HG02970 (cell line): ENCODE measurements around the gene FOXN4.

Experiments
- ATAC-seq: cut with Tn5 transposase; IDR thresholded peaks from one replicate; pipeline ENCODE4 v1.9.1; 2021; ENCODE audit warnings: mild to moderate bottlenecking, moderate library complexity, moderate number of reproducible peaks; ENCODE audit not compliant: unreplicated experiment, low FRiP score

The FOXN4 gene

DNA sequence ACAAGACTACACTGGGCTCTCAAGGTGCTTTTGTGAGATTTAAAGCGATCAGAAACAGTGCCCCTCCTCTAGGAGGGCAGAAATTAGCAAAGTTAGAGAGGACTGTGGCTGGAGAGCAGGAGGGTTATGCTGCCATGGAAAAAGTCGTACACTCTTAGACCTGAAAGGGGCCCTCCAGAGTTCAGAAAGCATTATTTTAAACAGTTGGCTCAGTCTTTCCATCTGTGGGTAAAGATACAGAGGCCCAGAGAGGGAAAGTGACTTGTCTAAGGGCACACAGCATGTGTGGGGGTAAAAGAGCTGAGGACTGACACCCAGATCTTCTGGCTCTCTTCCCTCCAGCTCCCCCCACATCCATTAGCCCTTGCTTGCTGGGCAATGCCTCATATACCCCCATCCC is 47.1 kb downstream of the FOXN4 start:
- no peak for ATAC-seq

DNA sequence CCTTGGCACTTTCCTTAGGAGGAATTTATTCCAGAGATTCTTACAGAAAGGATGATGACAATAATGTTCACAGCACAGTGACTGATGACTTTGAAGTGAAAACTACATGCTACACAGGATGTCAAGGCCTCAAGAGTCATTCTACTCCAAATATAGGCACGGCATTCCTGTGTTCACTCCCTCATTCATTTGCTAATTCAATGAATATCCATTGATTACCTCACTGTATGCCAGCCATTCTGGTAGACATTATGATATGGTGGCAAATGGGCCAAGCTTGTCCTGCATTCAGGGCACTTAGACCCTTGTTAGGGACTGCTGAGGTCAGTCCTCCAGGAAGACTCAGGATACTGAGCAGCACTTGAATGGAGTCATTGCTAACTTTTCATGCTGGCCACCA is 48.0 kb downstream of the FOXN4 start:
- ATAC-seq = no peak

DNA sequence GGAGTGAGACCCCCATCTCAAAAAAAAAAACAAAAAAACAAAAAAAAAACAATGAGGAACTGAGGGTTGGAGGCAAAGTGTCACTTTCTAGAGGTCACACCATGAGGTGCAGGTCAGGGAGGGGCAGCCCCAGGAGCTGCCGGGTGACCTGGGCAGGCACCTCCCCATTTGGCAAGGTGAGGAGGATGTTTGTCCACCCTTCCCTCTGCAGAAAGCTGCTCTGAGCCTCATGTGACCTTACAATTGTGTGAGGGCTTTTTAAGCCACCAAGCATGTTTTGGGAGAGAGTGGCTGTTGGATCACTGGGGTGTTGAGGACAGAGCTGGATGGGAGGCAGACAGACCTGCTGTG is 49.6 kb downstream of the FOXN4 start:
- ATAC-seq = no peak

DNA sequence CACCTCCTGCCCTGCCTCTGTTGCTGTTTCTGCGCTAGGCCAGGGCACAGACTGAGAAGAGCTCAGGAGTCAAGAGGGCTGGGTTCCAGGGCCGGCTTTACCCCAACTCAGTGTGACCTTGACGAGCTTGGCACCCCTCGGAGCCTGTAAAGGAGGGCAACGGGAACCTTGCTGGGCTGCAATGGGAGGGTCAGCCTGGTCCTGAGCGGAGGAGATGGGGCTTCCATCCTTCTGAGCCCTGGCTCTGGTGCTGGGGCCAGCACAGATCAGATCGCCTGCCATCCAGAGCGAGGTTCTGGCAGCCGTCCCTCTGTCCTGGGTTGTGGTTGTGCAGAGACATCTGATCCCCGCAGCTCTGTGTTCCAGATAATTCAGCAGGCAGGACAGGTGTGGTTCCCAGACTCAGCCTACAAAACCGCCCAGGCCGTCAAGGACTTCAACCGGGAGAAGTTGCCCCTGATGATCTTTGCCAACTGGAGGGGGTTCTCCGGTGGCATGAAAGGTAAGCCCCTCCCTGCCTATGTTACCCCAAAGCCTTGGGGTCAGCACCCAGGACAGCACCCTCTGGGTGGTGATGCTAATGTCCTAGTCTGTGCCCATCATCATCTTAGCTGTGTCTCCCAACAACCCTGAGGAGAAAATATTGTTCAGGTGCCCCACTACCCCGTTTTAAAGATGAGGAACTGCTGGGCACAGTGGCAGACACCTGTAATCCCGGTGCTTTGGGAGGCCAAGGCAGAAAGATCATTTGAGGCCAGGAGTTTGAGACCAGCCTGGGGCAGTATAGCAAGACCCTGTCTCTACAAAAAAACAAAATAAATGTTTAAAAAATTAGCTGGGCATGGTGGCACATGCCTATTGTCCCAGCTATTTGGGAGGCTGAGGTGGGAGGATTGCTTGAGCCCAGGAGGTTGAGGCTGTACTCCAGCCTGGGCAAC is 50.2 kb downstream of the FOXN4 start:
- ATAC-seq = no peak

DNA sequence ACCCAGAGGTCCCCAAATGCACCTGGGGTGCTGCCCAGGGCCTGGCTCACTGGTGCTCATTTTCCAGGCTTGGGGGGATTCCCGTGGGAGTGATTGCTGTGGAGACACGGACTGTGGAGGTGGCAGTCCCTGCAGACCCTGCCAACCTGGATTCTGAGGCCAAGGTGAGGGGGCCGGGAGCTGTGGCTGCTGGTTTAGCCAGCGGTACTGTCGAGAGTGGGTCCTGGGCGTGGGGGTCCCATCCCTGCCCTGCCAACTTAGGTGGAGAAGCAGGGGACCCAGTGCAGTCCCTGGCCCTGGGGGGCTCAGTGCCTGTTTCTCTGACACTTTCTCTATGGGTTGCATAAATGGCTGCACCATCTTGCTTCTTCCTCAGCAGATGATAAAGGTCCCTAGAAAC is 50.9 kb downstream of the FOXN4 start:
- no peak for ATAC-seq

DNA sequence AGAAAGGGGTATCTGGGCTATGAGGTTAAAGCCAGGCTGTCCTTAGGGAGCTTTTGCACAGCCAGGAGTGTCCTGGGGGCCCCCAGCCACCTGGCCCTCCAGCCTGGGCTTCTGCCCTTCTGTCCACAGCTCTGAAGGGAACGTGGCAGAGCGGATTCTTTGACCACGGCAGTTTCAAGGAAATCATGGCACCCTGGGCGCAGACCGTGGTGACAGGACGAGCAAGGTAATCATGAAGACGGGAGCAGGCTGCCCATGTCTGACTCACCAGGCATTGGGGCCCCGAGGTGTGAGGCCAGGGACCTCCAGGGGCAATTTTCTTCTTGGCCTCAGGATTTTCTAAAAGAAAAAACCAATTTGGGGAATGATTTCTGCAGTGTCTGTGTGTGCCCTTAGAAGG is 53.1 kb downstream of the FOXN4 start:
- no peak for ATAC-seq

DNA sequence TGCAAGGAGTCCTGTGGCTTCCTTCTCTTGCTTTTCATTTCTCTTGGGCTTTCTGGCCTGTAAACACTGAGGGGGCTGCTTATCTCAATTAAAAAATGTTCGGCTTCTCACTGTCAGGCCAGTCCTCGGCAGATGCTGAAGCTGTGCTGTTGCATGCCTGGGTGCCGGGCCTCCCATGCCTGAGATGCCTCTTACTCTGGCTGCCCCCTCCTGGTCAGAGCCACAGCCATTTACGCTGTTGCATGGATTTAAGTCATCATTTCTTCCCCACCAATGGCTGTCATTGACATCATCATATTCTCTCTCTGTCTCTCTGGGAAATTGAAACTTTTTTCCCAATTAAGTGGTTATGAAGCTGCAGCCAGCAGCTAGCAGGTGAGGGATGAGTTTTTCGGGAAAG is 53.7 kb downstream of the FOXN4 start:
- no peak for ATAC-seq

DNA sequence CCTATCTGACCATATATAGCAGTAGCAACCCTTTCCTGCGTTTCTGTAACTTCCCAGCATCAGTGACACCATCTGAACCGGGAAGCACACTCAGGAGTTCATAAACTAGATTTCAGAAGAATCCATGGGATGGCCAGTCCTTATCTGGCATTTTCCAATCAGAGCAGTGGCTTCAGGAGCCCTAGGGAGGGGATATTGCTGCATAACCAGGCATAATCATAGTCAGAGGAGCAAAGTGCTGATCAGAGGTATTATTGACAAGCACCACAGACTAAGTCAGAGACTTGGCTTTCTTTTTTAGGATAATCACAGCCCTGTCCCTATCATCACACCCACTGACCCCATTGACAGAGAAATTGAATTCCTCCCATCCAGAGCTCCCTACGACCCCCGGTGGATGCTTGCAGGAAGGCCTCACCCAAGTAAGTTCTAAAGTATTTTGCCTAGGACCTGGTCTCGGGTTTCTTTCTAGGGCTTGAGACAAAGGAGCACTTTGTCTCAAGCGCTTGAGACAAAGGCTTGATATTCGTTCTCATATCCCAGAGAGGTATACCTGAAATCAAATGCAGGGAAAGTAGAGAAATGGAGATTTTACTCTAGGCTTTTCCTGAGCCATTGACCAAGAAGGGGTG is 55.1 kb downstream of the FOXN4 start:
- ATAC-seq = no peak

DNA sequence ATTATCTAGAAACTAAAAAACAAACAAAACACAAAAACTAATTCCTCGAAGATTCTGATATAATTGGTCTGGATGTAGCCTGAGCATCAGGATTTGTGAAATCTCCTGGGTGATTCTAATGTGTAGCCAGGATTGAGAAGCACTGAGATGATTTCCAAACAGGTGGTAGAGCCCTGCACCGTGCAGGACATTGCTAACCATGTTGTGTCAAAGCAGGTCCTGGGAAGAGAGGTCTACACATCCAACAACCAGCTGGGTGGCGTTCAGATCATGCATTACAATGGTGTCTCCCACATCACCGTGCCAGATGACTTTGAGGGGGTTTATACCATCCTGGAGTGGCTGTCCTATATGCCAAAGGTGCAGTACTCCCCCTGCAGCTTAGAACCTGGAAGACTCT is 56.3 kb downstream of the FOXN4 start:
- no peak for ATAC-seq

DNA sequence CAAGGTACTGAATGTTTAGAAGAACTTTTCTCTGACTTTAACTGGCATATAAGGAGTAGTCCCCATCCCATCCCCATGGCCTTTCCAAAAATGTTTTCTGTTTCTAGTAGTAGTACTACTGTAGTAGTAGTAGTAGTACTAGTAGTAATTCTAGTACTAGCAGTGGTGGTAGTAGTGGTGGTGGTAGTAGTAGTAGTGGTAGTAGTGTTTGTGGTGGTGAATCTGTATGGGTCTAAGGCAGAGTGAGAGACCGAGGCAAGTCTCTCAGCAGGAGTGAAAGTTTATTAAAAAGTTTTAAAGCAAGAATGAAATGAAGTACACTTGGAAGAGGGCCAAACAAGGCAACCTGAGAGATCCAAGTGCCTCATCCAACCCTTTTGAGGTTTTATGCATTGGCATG is 58.6 kb downstream of the FOXN4 start:
- ATAC-seq = no peak

DNA sequence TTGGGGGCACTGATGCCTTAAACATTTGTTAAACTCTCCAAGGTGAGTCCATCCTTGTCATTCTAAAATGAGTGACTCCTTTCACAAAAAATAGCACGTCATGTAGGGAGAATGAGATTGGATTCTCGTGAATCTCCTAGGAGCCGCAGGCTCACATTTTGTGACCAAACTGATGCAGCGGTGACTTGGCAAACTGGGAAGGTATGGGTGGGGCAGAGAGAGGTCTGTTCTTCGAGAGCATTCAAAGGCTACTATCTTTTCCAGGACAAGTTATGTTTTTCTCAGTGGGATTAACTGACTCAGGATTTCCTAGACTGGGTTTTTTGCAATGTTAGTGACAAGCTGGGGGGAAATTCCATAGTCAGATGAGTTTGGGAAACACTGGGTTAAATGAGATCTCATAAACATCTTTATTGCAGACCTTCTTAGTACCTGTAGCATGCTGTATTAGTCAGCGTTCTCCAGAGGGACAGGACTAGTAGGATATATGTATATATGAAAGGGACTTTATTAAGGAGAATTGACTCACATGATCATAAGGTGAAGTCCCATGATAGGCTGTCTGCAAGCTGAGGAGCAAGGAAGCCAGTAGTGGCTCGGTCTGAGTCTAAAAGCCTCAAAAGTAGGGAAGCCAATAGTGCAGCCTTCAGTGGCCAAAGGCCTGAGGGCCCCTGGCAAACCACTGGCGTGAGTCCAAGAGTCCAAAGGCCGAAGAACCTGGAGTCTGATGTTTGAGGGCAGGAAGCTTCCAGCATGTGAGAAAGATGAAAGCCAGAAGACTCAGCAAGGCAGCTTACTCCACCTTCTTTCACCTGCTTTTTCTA is 61.0 kb downstream of the FOXN4 start:
- no peak for ATAC-seq

DNA sequence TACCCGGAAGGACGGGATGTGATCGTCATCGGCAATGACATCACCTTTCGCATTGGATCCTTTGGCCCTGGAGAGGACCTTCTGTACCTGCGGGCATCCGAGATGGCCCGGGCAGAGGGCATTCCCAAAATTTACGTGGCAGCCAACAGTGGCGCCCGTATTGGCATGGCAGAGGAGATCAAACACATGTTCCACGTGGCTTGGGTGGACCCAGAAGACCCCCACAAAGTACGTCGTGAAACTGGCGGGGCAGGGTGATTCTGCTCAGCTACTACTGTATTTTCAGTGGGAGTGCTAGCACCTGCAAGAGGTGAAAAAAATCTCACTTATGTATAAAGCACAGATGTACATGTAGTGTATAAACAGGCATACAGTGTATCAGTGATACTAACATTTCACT is 62.9 kb downstream of the FOXN4 start:
- ATAC-seq = no peak

DNA sequence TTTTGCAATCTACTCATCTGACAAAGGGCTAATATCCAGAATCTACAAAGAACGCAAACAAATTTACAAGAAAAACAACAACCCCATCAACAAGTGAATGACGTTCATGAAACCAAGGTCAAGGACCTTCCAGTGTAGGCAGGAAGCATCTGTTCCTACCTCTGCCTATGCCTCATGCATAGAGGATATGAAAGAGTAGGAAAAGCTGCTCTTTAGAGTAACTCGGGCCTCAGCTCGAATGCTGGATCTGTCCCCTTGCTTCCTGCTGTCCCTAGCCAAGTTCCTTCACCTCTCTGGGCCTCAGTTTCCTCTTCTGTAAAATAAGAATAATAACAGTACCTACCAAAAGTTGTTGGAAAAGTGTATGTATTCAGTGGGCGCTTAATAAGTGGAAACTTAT is 65.0 kb downstream of the FOXN4 start:
- no peak for ATAC-seq

DNA sequence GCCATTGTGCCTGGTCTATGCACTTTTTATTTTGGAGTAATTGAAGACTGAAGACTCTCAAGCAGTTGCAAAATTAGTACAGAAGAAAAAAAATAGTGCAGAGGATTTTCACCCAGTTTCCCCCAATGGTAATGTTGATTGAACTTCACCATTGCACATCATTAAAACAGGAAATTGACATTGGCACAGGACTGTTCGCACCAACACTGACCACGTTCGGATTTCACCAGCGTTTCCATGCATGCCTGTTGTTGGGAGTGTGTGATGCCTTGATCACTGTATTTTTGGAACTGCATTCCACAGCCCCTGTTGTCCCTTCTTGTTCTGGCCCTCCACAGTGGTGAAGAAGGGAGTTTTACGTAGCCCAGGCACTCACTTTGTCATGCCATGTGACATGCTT is 67.1 kb downstream of the FOXN4 start:
- no peak for ATAC-seq

DNA sequence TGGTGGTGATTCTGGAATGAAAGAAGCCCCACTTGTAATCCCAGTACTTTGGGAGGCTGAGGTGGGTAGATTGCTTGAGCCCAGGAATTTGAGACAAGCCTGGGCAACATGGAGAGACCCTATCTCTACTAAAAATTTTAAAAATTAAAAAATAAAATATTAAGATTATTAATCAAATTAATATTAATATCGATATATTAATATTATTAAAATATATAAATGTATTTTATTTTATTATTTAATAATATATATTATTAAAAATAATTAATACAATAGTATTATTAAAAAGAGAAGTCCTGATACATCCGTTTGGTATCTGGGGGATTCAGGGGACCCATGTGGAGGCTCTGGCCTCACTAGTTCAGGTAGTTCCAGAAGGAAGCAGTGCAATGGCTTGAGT is 68.7 kb downstream of the FOXN4 start:
- ATAC-seq = no peak

DNA sequence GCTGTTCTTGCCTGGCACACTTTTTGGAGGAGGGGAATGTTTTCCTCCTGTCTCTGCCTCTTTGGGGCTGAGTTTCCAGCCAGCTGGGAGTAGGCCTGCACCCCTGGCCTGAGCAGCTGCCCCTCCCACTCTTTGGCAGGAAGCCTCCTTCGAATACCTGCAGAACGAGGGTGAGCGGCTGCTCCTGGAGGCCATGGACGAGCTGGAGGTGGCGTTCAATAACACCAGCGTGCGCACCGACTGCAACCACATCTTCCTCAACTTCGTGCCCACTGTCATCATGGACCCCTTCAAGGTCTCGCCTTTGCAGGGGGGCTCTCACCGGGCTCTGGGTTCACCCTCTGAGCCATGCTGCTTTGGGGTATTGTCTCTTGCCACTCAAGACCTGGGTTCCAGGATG is 69.4 kb downstream of the FOXN4 start:
- ATAC-seq = no peak

DNA sequence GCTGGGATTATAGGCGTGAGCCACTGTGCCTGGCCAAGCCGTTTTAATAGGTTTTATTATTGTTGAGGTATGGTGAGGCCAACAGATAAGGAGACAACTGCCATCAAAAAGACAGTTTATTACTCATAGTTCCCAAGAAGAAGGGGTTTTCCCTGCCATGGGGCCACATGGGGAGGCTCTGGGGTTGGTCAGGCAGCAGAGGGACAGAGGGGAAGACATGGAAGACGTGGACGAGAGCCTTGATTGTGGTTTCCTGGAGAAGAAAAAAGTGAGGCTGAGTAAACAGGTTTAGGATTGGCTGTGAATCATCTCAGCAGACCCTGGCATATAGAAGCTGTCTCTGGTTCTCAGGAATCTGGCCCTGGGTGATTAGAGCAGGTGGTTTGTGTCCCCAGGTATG is 69.9 kb downstream of the FOXN4 start:
- no peak for ATAC-seq

DNA sequence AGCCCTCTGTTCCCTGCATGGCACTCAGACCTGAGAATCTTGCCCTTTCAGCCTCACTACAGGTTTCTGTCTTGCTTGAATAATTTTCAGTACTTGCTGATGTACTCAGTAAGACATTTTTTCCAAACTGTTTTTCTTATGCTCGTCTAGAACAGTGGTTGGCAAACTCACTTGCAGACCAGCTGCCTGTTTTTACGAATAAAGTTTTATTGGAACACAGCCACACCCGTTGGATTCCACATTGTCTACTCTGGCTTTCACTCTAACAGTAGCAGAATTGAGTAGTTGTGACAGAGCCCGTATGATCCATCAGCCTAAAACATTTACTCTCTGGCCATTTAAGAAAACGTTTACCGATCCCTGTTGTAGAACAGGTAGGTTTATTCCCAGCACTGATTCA is 72.8 kb downstream of the FOXN4 start:
- ATAC-seq = no peak

DNA sequence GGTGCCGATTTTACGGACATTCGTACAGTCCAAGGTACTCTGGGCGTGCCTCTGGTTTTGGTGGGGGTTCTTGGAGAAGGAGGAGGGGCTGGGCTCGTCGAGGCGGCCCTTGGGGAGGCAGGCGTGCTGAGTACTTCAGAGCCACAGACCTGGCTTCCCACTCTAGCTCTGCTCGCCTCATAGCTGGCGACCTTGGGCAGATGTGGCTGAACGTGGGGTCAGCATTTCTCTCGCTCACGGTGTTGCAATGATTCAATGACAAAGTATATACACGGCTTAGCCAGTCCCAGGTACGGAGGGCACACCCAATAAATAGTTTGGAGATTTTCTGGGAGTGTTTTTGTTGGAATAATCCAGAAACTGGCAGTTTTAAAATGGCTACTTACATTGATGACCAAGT is 75.1 kb downstream of the FOXN4 start:
- ATAC-seq = no peak

DNA sequence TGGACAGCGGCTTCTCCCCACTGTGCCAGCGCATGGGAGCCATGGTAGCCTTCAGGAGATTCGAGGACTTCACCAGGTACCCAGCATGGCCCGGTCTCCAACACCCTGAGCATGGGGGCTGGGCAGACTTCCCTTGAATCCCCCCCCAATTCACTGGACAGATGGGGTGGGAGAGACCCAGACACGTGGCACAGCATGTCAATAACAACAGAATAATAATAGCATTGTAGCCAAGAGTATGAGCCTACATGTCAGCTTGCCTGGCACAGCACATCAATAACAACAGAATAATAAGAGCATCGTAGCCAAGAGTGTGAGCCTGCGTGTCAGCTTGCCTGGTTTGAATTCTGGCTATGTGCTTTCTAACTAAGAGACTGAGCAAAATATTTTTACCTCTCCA is 76.4 kb downstream of the FOXN4 start:
- no peak for ATAC-seq

DNA sequence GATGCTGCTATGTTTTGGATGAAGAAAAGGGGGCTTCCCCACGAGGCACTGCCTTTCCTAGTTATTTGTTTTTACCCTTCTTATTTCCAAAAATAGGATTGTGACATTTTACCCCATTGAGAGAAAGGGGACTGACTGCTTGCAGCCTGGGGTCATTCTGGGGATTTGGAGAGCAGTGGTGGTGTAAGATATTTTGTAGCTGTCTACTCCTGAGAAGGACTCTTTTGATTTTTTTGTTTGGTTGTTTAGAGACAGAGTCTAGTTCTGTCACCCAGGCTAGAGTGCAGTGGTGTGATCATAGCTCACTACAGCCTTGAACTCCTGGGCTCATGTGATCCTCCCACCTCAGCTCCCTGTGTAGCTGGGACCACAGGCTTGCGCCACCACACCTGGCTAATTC is 78.9 kb downstream of the FOXN4 start:
- ATAC-seq = no peak
